Measurements from ENCODE around the gene STRA6.

STRA6 gene

GRCh38 chr15:74216949-74217348 lies 14.4 kb upstream of the STRA6 start:
- no peaks in the 10 kb centered on the region for H3K9me3 ChIP-seq (ENCODE audit: control insufficient read depth, insufficient read depth, low read length)
- H3K4me1 ChIP-seq (ENCODE audit: insufficient read depth, low read length) = peaks cover 51% of the 10 kb centered on the region
- H3K36me3 ChIP-seq (ENCODE audit: insufficient read depth, low read length) = no peaks in the 10 kb centered on the region
- no peak overlapping the region for H3K9ac ChIP-seq (ENCODE audit: low read depth, low read length)

GRCh38 chr15:74215958-74216357 lies 13.4 kb upstream of the STRA6 start:
- Histone ChIP-seq H3K9me3 (ENCODE audit: control insufficient read depth, insufficient read depth, low read length) (no peaks in the 10 kb centered on the region), H3K9ac (ENCODE audit: low read depth, low read length) (no peak overlapping the region), H3K4me1 (ENCODE audit: insufficient read depth, low read length) (peaks cover 41% of the 10 kb centered on the region), H3K36me3 (ENCODE audit: insufficient read depth, low read length) (no peaks in the 10 kb centered on the region)

- Histone ChIP-seq H3K9ac (ENCODE audit: low read depth, low read length) (no peak overlapping the region), H3K36me3 (ENCODE audit: insufficient read depth, low read length) (no peaks in the 10 kb centered on the region), H3K4me1 (ENCODE audit: insufficient read depth, low read length) (peaks cover 42% of the 10 kb centered on the region), H3K9me3 (ENCODE audit: control insufficient read depth, insufficient read depth, low read length) (no peaks in the 10 kb centered on the region)
These were observed 11.9 kb upstream of the STRA6 start for GRCh38 chr15:74214324-74215021.

- Histone ChIP-seq H3K9me3 (ENCODE audit: control insufficient read depth, insufficient read depth, low read length) (no peaks in the 10 kb centered on the region), H3K4me1 (ENCODE audit: insufficient read depth, low read length) (peaks cover 43% of the 10 kb centered on the region), H3K9ac (ENCODE audit: low read depth, low read length) (no peak overlapping the region), H3K36me3 (ENCODE audit: insufficient read depth, low read length) (no peaks in the 10 kb centered on the region)
These were observed 11.3 kb upstream of the STRA6 start for GRCh38 chr15:74213858-74214284.

- Histone ChIP-seq H3K9me3 (ENCODE audit: control insufficient read depth, insufficient read depth, low read length) (no peaks in the 10 kb centered on the region), H3K36me3 (ENCODE audit: insufficient read depth, low read length) (no peaks in the 10 kb centered on the region), H3K4me1 (ENCODE audit: insufficient read depth, low read length) (peaks cover 49% of the 10 kb centered on the region), H3K9ac (ENCODE audit: low read depth, low read length) (no peak overlapping the region)
These were observed 9.9 kb upstream of the STRA6 start for GRCh38 chr15:74212494-74212893.

GRCh38 chr15:74211656-74212055 lies 9.1 kb upstream of the STRA6 start:
- H3K36me3 ChIP-seq (ENCODE audit: insufficient read depth, low read length) = no peaks in the 10 kb centered on the region
- no peaks in the 10 kb centered on the region for H3K9me3 ChIP-seq (ENCODE audit: control insufficient read depth, insufficient read depth, low read length)
- H3K4me1 ChIP-seq (ENCODE audit: insufficient read depth, low read length) = peaks cover 49% of the 10 kb centered on the region
- no peak overlapping the region for H3K9ac ChIP-seq (ENCODE audit: low read depth, low read length)

- Histone ChIP-seq H3K36me3 (ENCODE audit: insufficient read depth, low read length) (no peaks in the 10 kb centered on the region), H3K9me3 (ENCODE audit: control insufficient read depth, insufficient read depth, low read length) (no peaks in the 10 kb centered on the region), H3K9ac (ENCODE audit: low read depth, low read length) (no peak overlapping the region), H3K4me1 (ENCODE audit: insufficient read depth, low read length) (peaks cover 43% of the 10 kb centered on the region)
These were observed 8.1 kb upstream of the STRA6 start for GRCh38 chr15:74210729-74211128.

GRCh38 chr15:74209997-74210671 lies 7.5 kb upstream of the STRA6 start:
- Histone ChIP-seq H3K9me3 (ENCODE audit: control insufficient read depth, insufficient read depth, low read length) (no peaks in the 10 kb centered on the region), H3K9ac (ENCODE audit: low read depth, low read length) (no peak overlapping the region), H3K4me1 (ENCODE audit: insufficient read depth, low read length) (peaks cover 43% of the 10 kb centered on the region), H3K36me3 (ENCODE audit: insufficient read depth, low read length) (no peaks in the 10 kb centered on the region)

GRCh38 chr15:74209560-74209958 lies 7.0 kb upstream of the STRA6 start:
- no peaks in the 10 kb centered on the region for H3K36me3 ChIP-seq (ENCODE audit: insufficient read depth, low read length)
- H3K9ac ChIP-seq (ENCODE audit: low read depth, low read length) = no peak overlapping the region
- H3K9me3 ChIP-seq (ENCODE audit: control insufficient read depth, insufficient read depth, low read length) = no peaks in the 10 kb centered on the region
- H3K4me1 ChIP-seq (ENCODE audit: insufficient read depth, low read length) = peaks cover 39% of the 10 kb centered on the region

GRCh38 chr15:74208901-74209559 lies 6.4 kb upstream of the STRA6 start:
- Histone ChIP-seq H3K9me3 (ENCODE audit: control insufficient read depth, insufficient read depth, low read length) (no peaks in the 10 kb centered on the region), H3K9ac (ENCODE audit: low read depth, low read length) (peak overlapping the region; percentile 22; the same call in 1 of the 2 replicates), H3K36me3 (ENCODE audit: insufficient read depth, low read length) (no peaks in the 10 kb centered on the region), H3K4me1 (ENCODE audit: insufficient read depth, low read length) (peaks cover 40% of the 10 kb centered on the region)

- Histone ChIP-seq H3K9me3 (ENCODE audit: control insufficient read depth, insufficient read depth, low read length) (no peaks in the 10 kb centered on the region), H3K4me1 (ENCODE audit: insufficient read depth, low read length) (peaks cover 38% of the 10 kb centered on the region), H3K36me3 (ENCODE audit: insufficient read depth, low read length) (no peaks in the 10 kb centered on the region), H3K9ac (ENCODE audit: low read depth, low read length) (peak overlapping the region; percentile 22; the same call in 1 of the 2 replicates)
These were observed 5.9 kb upstream of the STRA6 start for GRCh38 chr15:74208496-74208895.

- Histone ChIP-seq H3K4me1 (ENCODE audit: insufficient read depth, low read length) (peaks cover 38% of the 10 kb centered on the region), H3K9ac (ENCODE audit: low read depth, low read length) (no peak overlapping the region), H3K9me3 (ENCODE audit: control insufficient read depth, insufficient read depth, low read length) (no peaks in the 10 kb centered on the region), H3K36me3 (ENCODE audit: insufficient read depth, low read length) (no peaks in the 10 kb centered on the region)
These were observed 5.3 kb upstream of the STRA6 start for GRCh38 chr15:74207652-74208440.

- H3K9ac ChIP-seq (ENCODE audit: low read depth, low read length) = no peak overlapping the region
- no peaks in the 10 kb centered on the region for H3K9me3 ChIP-seq (ENCODE audit: control insufficient read depth, insufficient read depth, low read length)
- H3K36me3 ChIP-seq (ENCODE audit: insufficient read depth, low read length) = no peaks in the 10 kb centered on the region
- H3K4me1 ChIP-seq (ENCODE audit: insufficient read depth, low read length) = peaks cover 34% of the 10 kb centered on the region
These were observed 4.3 kb upstream of the STRA6 start for GRCh38 chr15:74206801-74207281.

- Histone ChIP-seq H3K36me3 (ENCODE audit: insufficient read depth, low read length) (no peaks in the 10 kb centered on the region), H3K9me3 (ENCODE audit: control insufficient read depth, insufficient read depth, low read length) (no peaks in the 10 kb centered on the region), H3K4me1 (ENCODE audit: insufficient read depth, low read length) (peaks cover 45% of the 10 kb centered on the region), H3K9ac (ENCODE audit: low read depth, low read length) (no peak overlapping the region)
These were observed 3.0 kb upstream of the STRA6 start for GRCh38 chr15:74205582-74205947.
